Thoracic aorta (tissue), 2 donors: ENCODE results near the gene KIF1B. TPM values are rescaled to one million over a fixed set of nuclear protein-coding genes. Genes with fewer than 3 reads are reported as not detected.

Experiments
- ATAC-seq: fragments of 150-250 bp; one replicate; pipeline ENCODE4 v1.8.0; 2017; ENCODE audit warnings: low read depth; ENCODE audit not compliant: insufficient number of reproducible peaks, low FRiP score
- DNase-seq: peaks from one replicate; pipeline ENCODE4 v3.0.0-alpha.2; 2020; ENCODE audit warnings: low spot score
- H3K27ac ChIP-seq, 2 donors: fragments of 200-600 bp; sonication (generic); 1 replicate in 1 of 2; 2 replicates in 1 of 2; pipeline ENCODE4 v1.5.1; 2016; ENCODE audit warnings: mild to moderate bottlenecking in 2 of 2, moderate library complexity in 2 of 2
- H3K27me3 ChIP-seq: fragments of 200-600 bp; sonication (generic); replicated peaks from 2 replicates; pipeline ENCODE4 v1.6.0; 2016; ENCODE audit warnings: mild to moderate bottlenecking; ENCODE audit not compliant: insufficient read depth
- H3K36me3 ChIP-seq: fragments of 200-600 bp; sonication (generic); one replicate; pipeline ENCODE4 v1.5.1; 2016
- H3K4me1 ChIP-seq, 2 donors: fragments of 200-600 bp; sonication (generic); 1 replicate in 1 of 2; 2 replicates in 1 of 2; pipeline versions ENCODE4 v1.5.1 to v1.6.0; 2016; ENCODE audit warnings: low read depth in 2 of 2, mild to moderate bottlenecking in 1 of 2; ENCODE audit not compliant: control insufficient read depth in 1 of 2
- H3K4me3 ChIP-seq: fragments of 200-600 bp; sonication (generic); 2 replicates; pipeline ENCODE4 v1.5.1; 2016; ENCODE audit warnings: mild to moderate bottlenecking
- H3K9me3 ChIP-seq: fragments of 200-600 bp; sonication (generic); 2 replicates; pipeline ENCODE4 v1.5.1; 2016
- CTCF ChIP-seq: fragments of 200-600 bp; sonication (generic); IDR thresholded peaks from one replicate; pipeline ENCODE4 v1.5.1; 2019; ENCODE audit warnings: antibody characterized with exemption
- total RNA-seq, 2 donors: library from RNA; depleted of rRNA; stranded (reverse); fragments of >200 nt; gene quantifications; one replicate each; pipeline versions ENCODE4 v1.1.0 to v1.2.3, GENCODE V29; 2016

The KIF1B gene
- total RNA-seq, 2 donors from 2014 or later: 40.1 to 64.3 TPM

GRCh38 chr1:10316752-10317151, 106.4 kb downstream of the KIF1B start:
- H3K36me3 ChIP-seq: peaks cover 2% of the 10 kb centered on the region
- no peak for TF ChIP-seq CTCF
- no peak for DNase-seq
- H3K4me1 ChIP-seq: no peaks in the 10 kb centered on the region
- H3K4me3 ChIP-seq: no peak overlapping the region
- no peaks in the 10 kb centered on the region for H3K9me3 ChIP-seq
- no peak overlapping the region for H3K27ac ChIP-seq
- H3K27me3 ChIP-seq: no peaks in the 10 kb centered on the region
- no peak for ATAC-seq

DNA sequence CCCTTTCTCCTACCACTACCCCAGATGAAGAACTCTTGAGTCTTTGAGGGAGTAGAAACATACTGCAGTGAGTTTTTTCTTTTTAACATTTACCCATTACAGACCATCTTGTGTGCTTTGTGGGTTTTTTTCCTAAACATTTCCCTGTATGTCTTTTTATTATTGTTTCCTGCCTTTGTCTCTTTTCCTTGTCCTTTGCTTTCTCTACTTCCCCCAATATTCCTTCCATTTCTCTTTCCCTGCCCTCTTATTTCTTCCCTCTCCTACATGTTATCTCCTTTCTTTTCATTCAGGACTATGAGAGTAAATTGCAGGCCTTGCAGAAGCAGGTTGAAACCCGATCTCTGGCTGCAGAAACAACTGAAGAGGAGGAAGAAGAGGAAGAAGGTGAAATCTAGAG, 109.4 kb downstream of the KIF1B start:
- H3K9me3 ChIP-seq: no peaks in the 10 kb centered on the region
- DNase-seq (no peak), ATAC-seq (no peak)
- no peaks in the 10 kb centered on the region for H3K27me3 ChIP-seq
- H3K4me3 ChIP-seq: no peak overlapping the region
- H3K36me3 ChIP-seq: peaks cover 8% of the 10 kb centered on the region
- no peak for TF ChIP-seq CTCF
- no peak overlapping the region for H3K27ac ChIP-seq
- no peaks in the 10 kb centered on the region for H3K4me1 ChIP-seq

DNA sequence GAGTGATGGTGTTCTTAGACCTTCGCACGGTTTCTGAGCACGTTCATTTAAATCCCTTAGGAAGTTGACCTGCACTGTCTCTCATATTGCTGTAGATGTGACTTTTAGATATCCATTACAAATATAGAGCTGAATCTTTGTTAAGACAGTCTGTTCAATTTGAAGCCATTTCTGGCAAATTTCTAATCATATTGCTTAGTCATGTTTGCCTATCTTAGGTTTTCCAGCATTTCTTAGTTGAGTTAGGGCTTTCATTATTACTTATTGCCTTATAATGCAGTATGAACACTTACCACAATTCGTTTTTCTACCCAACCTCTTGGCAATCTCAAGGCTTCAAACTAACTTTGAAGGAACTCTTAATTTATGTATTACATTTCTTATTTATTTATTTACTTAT, 110.0 kb downstream of the KIF1B start:
- peaks cover 8% of the 10 kb centered on the region for H3K36me3 ChIP-seq
- no peak overlapping the region for H3K4me3 ChIP-seq
- H3K9me3 ChIP-seq: no peaks in the 10 kb centered on the region
- no peak overlapping the region for H3K27ac ChIP-seq
- H3K27me3 ChIP-seq: no peaks in the 10 kb centered on the region
- TF ChIP-seq CTCF: no peak
- ATAC-seq: no peak
- no peak for DNase-seq
- H3K4me1 ChIP-seq: no peaks in the 10 kb centered on the region

- DNase-seq (no peak), ATAC-seq (no peak)
- Histone ChIP-seq H3K27ac (no peak overlapping the region), H3K27me3 (no peaks in the 10 kb centered on the region), H3K4me1 (no peaks in the 10 kb centered on the region), H3K4me3 (no peak overlapping the region), H3K9me3 (no peaks in the 10 kb centered on the region), H3K36me3 (peaks cover 12% of the 10 kb centered on the region)
- no peak for TF ChIP-seq CTCF
These were observed 112.5 kb downstream of the KIF1B start for GRCh38 chr1:10322821-10323220.

DNA sequence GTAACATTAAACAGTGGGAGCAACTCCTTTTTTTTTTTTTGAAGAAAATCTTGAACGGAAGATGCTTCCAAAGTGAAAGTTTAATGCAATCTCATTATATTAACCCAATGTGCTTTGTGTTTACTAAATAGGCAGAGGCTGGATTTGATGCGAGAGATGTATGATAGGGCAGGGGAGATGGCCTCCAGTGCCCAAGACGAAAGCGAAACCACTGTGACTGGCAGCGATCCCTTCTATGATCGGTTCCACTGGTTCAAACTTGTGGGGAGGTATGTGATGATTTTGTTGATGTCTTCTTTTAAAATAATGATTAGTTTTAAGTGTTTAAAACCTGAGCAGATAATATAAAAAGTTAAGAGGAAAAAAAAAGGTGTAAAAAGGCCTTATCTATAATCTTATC, 114.3 kb downstream of the KIF1B start:
- DNase-seq (no peak), ATAC-seq (no peak)
- Histone ChIP-seq H3K27ac (no peak overlapping the region), H3K27me3 (no peaks in the 10 kb centered on the region), H3K9me3 (no peaks in the 10 kb centered on the region), H3K4me1 (no peaks in the 10 kb centered on the region), H3K36me3 (peaks cover 12% of the 10 kb centered on the region), H3K4me3 (no peak overlapping the region)
- TF ChIP-seq CTCF: no peak
